ENCODE results near the gene KDM7A.

DNA sequence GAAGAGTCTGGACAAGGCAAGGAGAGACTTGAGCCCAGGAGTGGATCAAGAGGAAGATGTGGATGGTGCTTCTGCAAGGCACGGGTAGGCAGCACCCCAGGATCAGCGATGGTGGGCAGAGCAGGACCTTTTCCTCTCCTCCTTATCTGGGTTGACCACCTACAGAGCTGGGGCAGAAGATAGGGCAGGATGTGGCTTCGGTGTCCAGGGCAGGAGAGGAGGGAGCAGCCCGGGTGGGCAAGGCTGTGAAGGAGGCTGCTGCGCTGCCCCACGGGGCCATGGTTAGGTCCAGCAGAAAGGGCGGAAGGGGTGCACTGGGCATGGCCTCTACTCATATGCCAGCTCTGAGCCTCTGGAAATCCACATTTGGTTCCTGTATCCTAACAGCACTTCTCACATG, 94.0 kb downstream of the KDM7A start:
- TF ChIP-seq, protein P1, sequence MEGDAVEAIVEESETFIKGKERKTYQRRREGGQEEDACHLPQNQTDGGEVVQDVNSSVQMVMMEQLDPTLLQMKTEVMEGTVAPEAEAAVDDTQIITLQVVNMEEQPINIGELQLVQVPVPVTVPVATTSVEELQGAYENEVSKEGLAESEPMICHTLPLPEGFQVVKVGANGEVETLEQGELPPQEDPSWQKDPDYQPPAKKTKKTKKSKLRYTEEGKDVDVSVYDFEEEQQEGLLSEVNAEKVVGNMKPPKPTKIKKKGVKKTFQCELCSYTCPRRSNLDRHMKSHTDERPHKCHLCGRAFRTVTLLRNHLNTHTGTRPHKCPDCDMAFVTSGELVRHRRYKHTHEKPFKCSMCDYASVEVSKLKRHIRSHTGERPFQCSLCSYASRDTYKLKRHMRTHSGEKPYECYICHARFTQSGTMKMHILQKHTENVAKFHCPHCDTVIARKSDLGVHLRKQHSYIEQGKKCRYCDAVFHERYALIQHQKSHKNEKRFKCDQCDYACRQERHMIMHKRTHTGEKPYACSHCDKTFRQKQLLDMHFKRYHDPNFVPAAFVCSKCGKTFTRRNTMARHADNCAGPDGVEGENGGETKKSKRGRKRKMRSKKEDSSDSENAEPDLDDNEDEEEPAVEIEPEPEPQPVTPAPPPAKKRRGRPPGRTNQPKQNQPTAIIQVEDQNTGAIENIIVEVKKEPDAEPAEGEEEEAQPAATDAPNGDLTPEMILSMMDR (IDR thresholded peaks at IDR 0.05 in 8 of 11, conservative IDR thresholded peaks at IDR 0.05 in 3 of 11): no peak
- TF ChIP-seq POLR2A (IDR thresholded peaks at IDR 0.05): no peak

Measured in spleen (tissue), 7 donors.